HG03520 (cell line): ENCODE results near the gene ZNF415.
A peak's percentile ranks its signal among the peaks of the same experiment; 100 is the strongest.
"Not testable (repeated sequence)": the region's sequence is repeated elsewhere in the genome, so short reads cannot be mapped to it uniquely, and the experiment has no call there.

Source experiments
- ATAC-seq: cut with Tn5 transposase; IDR thresholded peaks from one replicate; pipeline ENCODE4 v1.9.1; 2021; ENCODE audit warnings: mild to moderate bottlenecking, moderate library complexity; ENCODE audit not compliant: unreplicated experiment

The ZNF415 gene

GRCh38 chr19:53103234-53104203 is 29.2 kb downstream of the ZNF415 start, which contains the start of gene ZNF160:
TSS of gene ZNF160 (minus strand) at chr19:53103422. CDS start at chr19:53086276, 17,146 bp downstream.
- ATAC-seq, result peak; percentile 95

- ATAC-seq, result no peak
Measured at GRCh38 chr19:53102756-53103233, 29.9 kb downstream of the ZNF415 start.

DNA sequence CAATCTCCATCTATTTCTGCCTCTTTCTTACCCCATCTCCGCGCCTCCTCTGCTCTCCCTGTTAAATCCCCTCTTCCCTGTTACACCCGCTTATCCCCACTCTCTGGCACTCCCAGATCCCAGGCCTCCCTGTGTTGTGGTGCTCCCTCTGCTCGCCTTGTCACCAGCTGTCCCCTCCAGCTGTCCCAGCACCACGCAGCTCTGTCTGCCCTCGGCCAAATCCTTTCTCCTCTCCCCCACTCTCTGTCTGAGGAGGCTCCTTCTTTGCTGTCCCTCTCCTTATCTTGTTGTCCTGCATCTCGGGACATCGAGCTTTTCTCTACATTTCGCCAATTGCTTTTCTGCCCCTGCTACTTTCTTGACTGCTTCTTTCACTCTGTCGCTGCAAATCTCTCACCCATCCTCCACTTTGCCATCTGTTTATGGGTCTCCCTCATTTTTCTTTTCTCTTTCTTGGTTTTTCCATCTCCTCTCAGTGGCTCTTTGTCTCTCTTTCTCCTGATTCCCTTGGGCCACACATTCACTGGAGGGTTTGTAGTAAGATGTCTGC is 30.4 kb downstream of the ZNF415 start:
- ATAC-seq, result no peak

DNA sequence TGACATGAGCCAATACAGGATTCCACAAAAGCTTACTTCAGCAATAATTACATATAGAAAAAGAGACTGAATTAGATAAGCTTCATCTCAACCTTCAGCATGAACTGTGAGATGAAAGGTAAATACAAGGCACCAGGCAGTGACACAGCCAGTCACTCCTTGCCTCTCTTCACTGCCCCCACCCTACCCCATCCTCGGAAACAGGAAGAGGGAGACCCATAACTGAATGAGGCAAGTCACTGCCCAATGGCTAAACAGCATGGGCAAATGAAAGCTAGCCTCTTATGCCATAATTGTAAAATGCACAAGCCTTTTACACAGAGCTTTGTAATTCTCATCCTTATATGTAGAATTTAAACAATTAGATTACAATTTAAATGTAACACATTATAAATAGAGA is 31.2 kb downstream of the ZNF415 start:
- ATAC-seq, result no peak

DNA sequence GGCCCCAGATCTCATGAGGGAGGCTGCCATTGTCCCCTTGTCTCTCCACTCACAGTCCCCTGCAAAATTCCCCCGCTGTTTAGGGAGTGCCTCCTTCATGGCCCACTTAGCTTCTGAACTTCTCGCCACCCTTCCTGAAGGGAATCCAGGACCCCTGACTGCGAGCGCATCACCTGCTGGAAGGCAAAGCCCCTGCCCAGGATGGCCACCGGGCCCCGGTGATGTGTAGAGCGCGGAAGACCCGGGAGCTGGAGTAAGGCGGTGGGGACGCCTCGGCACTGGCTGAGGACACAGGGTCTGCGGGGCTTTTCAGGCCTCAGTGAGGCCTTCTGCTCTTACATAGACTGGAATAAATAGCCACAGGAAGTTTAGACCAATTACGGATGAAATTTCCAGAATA is 34.1 kb downstream of the ZNF415 start:
- not testable (repeated sequence) for ATAC-seq

- ATAC-seq, result not testable (repeated sequence)
Measured at GRCh38 chr19:53096982-53097690, 35.6 kb downstream of the ZNF415 start.

GRCh38 chr19:53096579-53096978 is 36.1 kb downstream of the ZNF415 start:
- not testable (repeated sequence) for ATAC-seq

DNA sequence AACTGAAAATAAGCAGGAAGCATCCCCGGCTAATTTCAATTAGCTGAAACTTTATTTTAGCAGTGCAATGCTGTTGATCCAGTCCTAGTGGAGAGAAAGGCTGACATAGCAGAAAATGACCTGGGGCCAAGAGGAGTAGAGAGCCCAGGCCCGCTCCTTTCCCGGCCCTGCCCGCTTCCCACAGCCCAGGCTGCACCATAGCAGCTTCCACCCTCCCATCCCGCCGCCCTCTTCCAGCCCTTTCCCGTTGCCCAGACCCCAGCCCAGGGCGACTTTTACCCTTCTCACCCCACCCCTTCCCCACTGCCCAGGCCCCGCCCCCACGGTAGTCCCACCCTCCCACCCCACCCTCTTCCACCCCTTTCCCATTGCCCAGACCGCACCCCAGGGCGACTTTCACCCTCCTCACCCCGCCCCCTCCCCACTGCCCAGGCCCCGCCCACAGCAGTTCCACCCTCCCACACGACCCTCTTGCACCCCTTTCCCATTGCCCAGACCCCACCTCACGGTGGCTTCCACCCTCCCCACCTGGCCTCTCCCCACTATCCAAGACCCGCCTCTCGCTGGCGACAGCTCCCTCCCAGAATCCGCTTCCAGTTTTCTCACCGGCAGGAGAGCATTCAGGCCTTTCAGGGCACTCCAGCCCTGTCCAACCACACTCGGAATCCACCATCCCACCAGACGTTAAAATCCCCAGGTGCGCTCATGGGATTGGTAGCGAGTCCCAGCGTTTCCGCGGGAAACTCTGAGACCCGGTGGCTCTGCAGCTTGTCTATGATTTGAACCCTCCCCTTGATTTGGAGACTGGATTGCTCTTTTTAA is 37.7 kb downstream of the ZNF415 start:
- ATAC-seq, result no peak

GRCh38 chr19:53092723-53093122 is 40.0 kb downstream of the ZNF415 start:
- ATAC-seq, result no peak

- no peak for ATAC-seq
Measured at GRCh38 chr19:53091413-53092254, 41.1 kb downstream of the ZNF415 start.

DNA sequence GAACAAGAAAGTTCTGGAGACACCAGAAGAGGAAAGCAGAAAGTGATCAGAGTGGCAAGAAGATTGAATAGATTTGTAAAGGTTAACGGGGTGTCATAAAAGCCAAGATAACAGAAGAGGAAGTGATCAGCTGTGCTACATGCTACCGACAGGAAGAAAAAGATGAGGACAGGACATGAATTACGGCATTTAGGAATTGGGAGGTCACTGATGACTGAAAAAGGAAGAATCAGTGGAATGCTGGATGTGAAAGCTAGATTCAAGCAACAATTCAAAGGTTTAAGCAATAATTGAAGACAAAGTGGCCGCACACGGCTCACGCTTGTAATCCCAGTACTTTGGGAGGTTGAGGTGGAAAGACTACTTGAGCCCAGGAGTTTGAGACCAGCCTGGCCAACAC is 44.6 kb downstream of the ZNF415 start:
- ATAC-seq, result no peak

- no peak for ATAC-seq
Measured at GRCh38 chr19:53086949-53087348, 45.8 kb downstream of the ZNF415 start.

DNA sequence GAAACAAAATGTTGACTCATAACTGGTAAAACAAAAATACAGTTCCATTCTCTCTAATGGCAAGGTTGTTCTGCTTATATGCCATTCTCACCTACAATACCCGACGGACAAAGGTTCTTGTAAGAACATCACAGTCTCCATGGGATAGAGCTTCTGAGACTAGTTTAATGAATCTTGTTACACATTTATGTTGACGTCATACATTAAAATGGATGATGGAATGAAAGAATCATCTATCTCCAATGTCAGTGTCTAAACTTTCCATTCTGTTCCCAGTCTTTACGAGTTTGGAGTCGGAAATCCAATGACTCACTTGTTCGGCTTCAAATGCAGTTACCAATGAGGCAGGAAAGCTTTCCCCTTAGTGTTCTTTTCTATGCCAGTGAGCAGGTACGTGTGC is 47.2 kb downstream of the ZNF415 start:
- ATAC-seq, result no peak

- ATAC-seq, result no peak
Measured at GRCh38 chr19:53082929-53083328, 49.8 kb downstream of the ZNF415 start.

GRCh38 chr19:53079313-53079924 is 53.3 kb downstream of the ZNF415 start:
- no peak for ATAC-seq

DNA sequence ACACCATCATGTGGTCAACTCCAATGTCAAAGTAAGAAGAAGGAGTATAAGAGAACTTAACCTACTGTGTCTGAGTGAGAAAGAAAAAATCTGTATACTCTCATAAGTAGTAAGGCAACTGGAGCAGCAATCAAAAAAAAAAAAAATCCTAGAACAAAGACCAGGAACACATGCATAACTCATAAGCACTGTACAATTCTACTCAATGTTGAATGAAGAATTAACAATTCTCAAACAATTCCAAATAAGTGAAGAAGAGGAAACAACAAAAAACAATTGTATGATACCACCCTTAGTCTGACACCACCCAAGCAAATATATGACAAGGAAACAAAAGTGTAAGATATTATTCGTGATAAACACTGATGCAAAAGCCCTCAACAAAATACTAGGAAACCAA is 54.0 kb downstream of the ZNF415 start:
- no peak for ATAC-seq

DNA sequence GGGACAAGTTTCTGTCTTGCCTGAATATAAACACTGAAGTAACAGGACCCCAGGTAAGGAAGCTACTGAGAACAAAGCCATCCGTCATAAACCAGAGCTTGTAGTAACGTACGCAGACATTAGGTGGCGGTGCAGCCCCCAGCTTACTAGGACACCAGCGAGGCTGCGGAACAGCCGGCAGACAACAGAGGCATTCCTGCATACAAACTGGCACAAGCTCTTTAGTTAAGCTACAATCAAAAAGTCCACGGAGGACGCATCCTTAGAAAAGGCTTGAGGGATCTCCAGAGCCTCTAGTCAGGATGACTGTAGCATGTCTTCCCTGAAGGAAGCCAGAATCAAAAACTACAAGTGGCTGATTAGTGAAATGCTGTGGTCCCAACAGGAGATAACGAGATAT is 55.7 kb downstream of the ZNF415 start:
- no peak for ATAC-seq

DNA sequence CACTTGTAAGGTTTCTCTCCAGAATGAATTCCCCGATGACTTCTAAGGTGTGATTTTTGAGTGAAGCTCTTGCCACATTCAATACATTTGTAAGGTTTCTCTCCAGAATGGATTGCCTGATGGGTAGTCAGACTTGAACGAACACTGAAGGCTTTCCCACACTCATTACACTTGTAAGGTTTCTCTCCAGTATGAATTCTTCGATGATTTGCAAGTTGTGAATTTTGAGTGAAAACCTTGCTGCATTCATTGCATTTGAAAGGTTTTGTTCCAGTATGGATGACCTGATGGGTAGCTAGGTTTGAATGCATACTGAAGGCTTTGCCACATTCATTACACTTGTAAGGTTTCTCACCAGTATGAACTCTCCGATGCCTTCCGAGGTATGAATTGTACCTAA is 63.9 kb downstream of the ZNF415 start:
- ATAC-seq, result no peak

- ATAC-seq, result no peak
Measured at GRCh38 chr19:53068199-53068598, 64.5 kb downstream of the ZNF415 start.
